SU-DHL-6 (cell line): Measurements from ENCODE around the gene NRSN2.
A peak's percentile ranks its signal among the peaks of the same experiment; 100 is the strongest.

Experiments
- H2AFZ ChIP-seq: fragments of 200-600 bp; sonication (generic); 2 replicates; pipeline ENCODE4 v1.6.1; 2014; ENCODE audit warnings: low read depth, mild to moderate bottlenecking, moderate library complexity, mixed read lengths, antibody characterized with exemption, low read length; ENCODE audit not compliant: severe bottlenecking
- H3F3A ChIP-seq: fragments of 200-600 bp; shearing (Covaris generic); 2 replicates; pipeline ENCODE4 v1.6.0; 2016; ENCODE audit warnings: antibody characterized with exemption, mild to moderate bottlenecking; ENCODE audit not compliant: insufficient read depth
- H3K27ac ChIP-seq: fragments of 200-600 bp; sonication (generic); 2 replicates; pipeline ENCODE4 v1.5.1; 2016; ENCODE audit warnings: low read depth, mild to moderate bottlenecking, low read length, moderate library complexity, mixed read lengths
- H3K27me3 ChIP-seq: fragments of 200-600 bp; sonication (generic), shearing (Covaris generic); 2 replicates; pipeline ENCODE4 v1.6.0; 2014; ENCODE audit warnings: mild to moderate bottlenecking, low read length
- H3K36me3 ChIP-seq: fragments of 200-600 bp; sonication (generic); 2 replicates; pipeline ENCODE4 v1.6.1; 2014; ENCODE audit warnings: mild to moderate bottlenecking, low read length, mixed read lengths
- H3K4me2 ChIP-seq: fragments of 300-600, 200-600 bp; shearing (Covaris generic), sonication (generic); 2 replicates; pipeline ENCODE4 v1.6.0; 2014; ENCODE audit warnings: low read length, low read depth, mild to moderate bottlenecking; ENCODE audit not compliant: poor library complexity, severe bottlenecking
- H3K4me3 ChIP-seq: fragments of 200-600 bp; sonication (generic); 2 replicates; pipeline ENCODE4 v1.5.1; 2014; ENCODE audit warnings: antibody characterized with exemption, low read length, mild to moderate bottlenecking, mixed read lengths; ENCODE audit not compliant: insufficient read depth, poor library complexity, severe bottlenecking
- H3K79me2 ChIP-seq: fragments of 200-600 bp; sonication (generic); 2 replicates; pipeline ENCODE4 v1.6.1; 2014; ENCODE audit warnings: mild to moderate bottlenecking, low read length, moderate library complexity; ENCODE audit not compliant: insufficient read depth
- H3K9ac ChIP-seq: fragments of 200-600 bp; sonication (generic); 2 replicates; pipeline ENCODE4 v1.7.0; 2014; ENCODE audit warnings: mild to moderate bottlenecking, low read length
- H3K9me2 ChIP-seq: fragments of 200-600 bp; sonication (generic); replicated peaks from 2 replicates; pipeline ENCODE4 v1.6.1; 2014; ENCODE audit warnings: low read length; ENCODE audit not compliant: insufficient read depth
- H3K9me3 ChIP-seq: fragments of 200-600 bp; sonication (generic); 2 replicates; pipeline ENCODE4 v1.6.1; 2014; ENCODE audit warnings: low read length, mixed read lengths; ENCODE audit not compliant: insufficient read depth
- H4K20me1 ChIP-seq: fragments of 200-600 bp; sonication (generic); 2 replicates; pipeline ENCODE4 v1.6.1; 2014; ENCODE audit warnings: low read depth, mild to moderate bottlenecking, antibody characterized with exemption, low read length, moderate library complexity, mixed read lengths
- EZH2phosphoT487 ChIP-seq: fragments of 200-600 bp; sonication (generic), shearing (Covaris generic); conservative IDR thresholded peaks from 2 replicates; pipeline ENCODE4 v1.6.1; 2018; ENCODE audit warnings: mild to moderate bottlenecking, antibody characterized with exemption, low read length, moderate library complexity, mixed read lengths
- TF ChIP-seq, protein P1 (sequence below): fragments of 200-600 bp; sonication (generic); IDR thresholded peaks from one replicate; pipeline ENCODE4 v1.5.1; 2017; ENCODE audit warnings: antibody characterized with exemption, mild to moderate bottlenecking, low read length, moderate library complexity; ENCODE audit not compliant: insufficient read depth, poor library complexity, severe bottlenecking

Gene NRSN2

DNA sequence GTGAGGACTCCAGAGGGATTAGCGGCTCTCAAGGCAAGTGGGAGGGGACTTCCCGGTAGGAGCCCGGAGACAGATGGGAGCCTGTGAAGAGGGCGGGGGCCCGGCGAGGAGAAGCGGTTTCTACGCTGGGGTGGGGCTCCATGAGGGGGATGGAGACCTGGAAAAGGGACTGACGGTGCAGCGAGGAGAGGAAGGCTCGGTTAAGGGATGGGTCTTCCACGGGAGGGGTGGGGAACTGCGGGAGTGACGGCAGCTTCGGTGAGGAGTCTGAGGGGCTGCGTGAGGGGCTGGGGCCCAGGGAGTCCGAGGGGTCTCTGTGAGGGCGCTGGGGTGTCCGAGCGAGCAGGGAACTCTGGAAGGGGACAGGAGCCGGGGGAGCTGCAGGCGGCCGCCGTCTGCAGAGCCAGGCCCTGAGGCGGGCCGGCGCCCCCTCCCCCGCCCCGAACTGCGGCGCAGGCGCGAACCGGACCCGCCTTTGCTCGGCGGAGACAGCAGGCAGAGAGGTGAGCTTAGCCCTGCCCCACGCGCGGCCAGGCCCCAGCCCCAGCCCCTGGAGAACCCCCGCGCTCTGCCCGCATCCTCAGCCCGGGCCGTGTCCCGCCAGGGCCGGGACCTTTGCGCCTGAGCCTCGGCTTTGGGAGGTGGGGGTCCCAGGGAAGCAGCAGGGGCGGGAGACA, at the start of gene NRSN2:
Gene NRSN2 (plus strand): TSS at position 472 of the 677 bp plus-strand sequence. CDS start 2,533 bp downstream, outside the sequence.
- Histone ChIP-seq H3K9ac (peak within 1 kb of the TSS; percentile 69), H3F3A (no peaks in the 10 kb centered on the region), H3K79me2 (no peaks in the 10 kb centered on the region), H3K9me3 (no peaks in the 10 kb centered on the region), H3K9me2 (no peaks in the 10 kb centered on the region), H3K4me3 (peak within 1 kb of the TSS; percentile 78), H3K36me3 (no peaks in the 10 kb centered on the region), H2AFZ (peak within 1 kb of the TSS; percentile 92), H3K4me2 (peak within 1 kb of the TSS; percentile 83), H4K20me1 (no peaks in the 10 kb centered on the region), H3K27ac (peak within 1 kb of the TSS; percentile 39), H3K27me3 (no peaks in the 10 kb centered on the region)
- TF ChIP-seq EZH2phosphoT487 = no peak
- TF ChIP-seq, protein P1, sequence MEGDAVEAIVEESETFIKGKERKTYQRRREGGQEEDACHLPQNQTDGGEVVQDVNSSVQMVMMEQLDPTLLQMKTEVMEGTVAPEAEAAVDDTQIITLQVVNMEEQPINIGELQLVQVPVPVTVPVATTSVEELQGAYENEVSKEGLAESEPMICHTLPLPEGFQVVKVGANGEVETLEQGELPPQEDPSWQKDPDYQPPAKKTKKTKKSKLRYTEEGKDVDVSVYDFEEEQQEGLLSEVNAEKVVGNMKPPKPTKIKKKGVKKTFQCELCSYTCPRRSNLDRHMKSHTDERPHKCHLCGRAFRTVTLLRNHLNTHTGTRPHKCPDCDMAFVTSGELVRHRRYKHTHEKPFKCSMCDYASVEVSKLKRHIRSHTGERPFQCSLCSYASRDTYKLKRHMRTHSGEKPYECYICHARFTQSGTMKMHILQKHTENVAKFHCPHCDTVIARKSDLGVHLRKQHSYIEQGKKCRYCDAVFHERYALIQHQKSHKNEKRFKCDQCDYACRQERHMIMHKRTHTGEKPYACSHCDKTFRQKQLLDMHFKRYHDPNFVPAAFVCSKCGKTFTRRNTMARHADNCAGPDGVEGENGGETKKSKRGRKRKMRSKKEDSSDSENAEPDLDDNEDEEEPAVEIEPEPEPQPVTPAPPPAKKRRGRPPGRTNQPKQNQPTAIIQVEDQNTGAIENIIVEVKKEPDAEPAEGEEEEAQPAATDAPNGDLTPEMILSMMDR = no peak

DNA sequence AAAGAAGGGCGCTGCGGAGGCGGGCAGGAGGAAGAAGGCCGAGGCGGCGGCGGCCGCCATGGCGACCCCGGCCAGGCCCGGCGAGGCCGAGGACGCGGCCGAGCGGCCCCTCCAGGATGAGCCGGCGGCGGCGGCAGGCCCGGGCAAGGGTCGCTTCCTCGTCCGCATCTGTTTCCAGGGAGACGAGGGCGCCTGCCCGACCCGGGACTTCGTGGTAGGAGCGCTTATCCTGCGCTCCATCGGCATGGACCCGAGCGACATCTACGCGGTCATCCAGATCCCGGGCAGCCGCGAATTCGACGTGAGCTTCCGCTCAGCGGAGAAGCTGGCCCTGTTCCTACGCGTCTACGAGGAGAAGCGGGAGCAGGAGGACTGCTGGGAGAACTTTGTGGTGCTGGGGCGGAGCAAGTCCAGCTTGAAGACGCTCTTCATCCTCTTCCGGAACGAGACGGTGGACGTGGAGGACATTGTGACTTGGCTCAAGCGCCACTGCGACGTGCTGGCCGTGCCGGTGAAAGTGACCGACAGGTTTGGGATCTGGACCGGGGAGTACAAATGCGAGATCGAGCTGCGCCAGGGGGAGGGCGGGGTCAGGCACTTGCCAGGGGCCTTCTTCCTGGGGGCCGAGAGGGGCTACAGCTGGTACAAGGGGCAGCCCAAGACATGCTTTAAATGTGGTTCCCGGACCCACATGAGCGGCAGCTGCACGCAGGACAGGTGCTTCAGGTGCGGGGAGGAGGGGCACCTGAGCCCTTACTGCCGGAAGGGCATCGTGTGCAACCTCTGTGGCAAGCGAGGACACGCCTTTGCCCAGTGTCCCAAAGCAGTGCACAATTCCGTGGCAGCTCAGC, 48.8 kb upstream of the NRSN2 start:
- no peak for TF ChIP-seq EZH2phosphoT487
- H3K9me3 ChIP-seq = no peaks in the 10 kb centered on the region

DNA sequence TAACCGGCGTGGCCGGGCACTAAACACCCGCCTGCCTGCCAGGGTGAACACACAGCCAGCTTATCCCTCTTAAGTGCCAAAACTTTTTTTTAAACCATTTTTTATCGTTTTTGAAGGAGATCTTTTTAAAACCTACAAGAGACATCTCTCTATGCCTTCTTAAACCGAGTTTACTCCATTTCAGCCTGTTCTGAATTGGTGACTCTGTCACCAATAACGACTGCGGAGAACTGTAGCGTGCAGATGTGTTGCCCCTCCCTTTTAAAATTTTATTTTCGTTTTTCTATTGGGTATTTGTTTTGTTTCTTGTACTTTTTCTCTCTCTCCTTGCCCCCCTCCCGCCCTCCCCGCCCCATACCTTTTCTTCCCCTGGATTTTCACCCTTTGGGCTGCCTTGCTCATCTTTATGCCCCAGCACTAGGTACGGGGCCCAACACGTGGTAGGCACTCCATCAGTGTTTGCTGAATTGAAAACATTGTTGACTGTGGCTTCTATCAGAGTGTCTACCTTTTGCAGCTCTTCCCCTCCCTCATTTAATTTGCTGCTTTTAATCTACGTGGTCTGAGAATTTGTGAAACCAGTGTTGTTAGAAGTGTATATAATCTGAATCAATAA, 48.0 kb upstream of the NRSN2 start:
- Histone ChIP-seq H2AFZ (no peak overlapping the region), H3K27ac (peak overlapping the region; percentile 77), H3K9ac (peak overlapping the region; percentile 90), H3K9me2 (no peaks in the 10 kb centered on the region), H3K4me3 (peak overlapping the region; percentile 73), H4K20me1 (no peaks in the 10 kb centered on the region; the same call in 1 of the 2 replicates), H3K27me3 (no peaks in the 10 kb centered on the region), H3K79me2 (peaks cover 17% of the 10 kb centered on the region; the same call in 1 of the 2 replicates), H3K36me3 (no peaks in the 10 kb centered on the region), H3K4me2 (peak overlapping the region; percentile 92), H3K9me3 (no peaks in the 10 kb centered on the region), H3F3A (peaks cover 29% of the 10 kb centered on the region; the same call in 1 of the 2 replicates)
- TF ChIP-seq, protein P1 = no peak
- no peak for TF ChIP-seq EZH2phosphoT487

More for the DNA sequence above, 48.8 kb upstream of the NRSN2 start:
- Histone ChIP-seq H4K20me1 (no peaks in the 10 kb centered on the region; the same call in 1 of the 2 replicates), H3K9ac (peak overlapping the region; percentile 90), H3K4me2 (peak overlapping the region; percentile 92), H3F3A (peaks cover 28% of the 10 kb centered on the region; the same call in 1 of the 2 replicates), H3K36me3 (no peaks in the 10 kb centered on the region), H3K27ac (peak overlapping the region; percentile 77), H3K27me3 (no peaks in the 10 kb centered on the region), H2AFZ (peak overlapping the region; percentile 82), H3K79me2 (peaks cover 17% of the 10 kb centered on the region; the same call in 1 of the 2 replicates), H3K9me2 (no peaks in the 10 kb centered on the region), H3K4me3 (peak overlapping the region; percentile 73)
